Thyroid gland (tissue), 4 donors: ENCODE measurements around the gene SLC25A36.

ENCODE experiments used
- POLR2A ChIP-seq, 2 donors: fragments of 450-650 bp; IDR thresholded peaks; one replicate each; pipeline ENCODE4 v1.6.1; 2017; ENCODE audit warnings: antibody characterized with exemption in 2 of 2, mild to moderate bottlenecking in 2 of 2, moderate library complexity in 1 of 2
- TF ChIP-seq, protein P1 (sequence below), 6 experiments: fragments of 200-600 bp in 3 of 6; fragments of 450-650 bp in 3 of 6; sonication (generic) in 3 of 6; IDR thresholded peaks; one replicate each; pipeline ENCODE4 v1.5.1; 2016 to 2019; ENCODE audit warnings: antibody characterized with exemption in 6 of 6, mild to moderate bottlenecking in 2 of 6, inconsistent platforms in 1 of 6, moderate library complexity in 1 of 6

DNA sequence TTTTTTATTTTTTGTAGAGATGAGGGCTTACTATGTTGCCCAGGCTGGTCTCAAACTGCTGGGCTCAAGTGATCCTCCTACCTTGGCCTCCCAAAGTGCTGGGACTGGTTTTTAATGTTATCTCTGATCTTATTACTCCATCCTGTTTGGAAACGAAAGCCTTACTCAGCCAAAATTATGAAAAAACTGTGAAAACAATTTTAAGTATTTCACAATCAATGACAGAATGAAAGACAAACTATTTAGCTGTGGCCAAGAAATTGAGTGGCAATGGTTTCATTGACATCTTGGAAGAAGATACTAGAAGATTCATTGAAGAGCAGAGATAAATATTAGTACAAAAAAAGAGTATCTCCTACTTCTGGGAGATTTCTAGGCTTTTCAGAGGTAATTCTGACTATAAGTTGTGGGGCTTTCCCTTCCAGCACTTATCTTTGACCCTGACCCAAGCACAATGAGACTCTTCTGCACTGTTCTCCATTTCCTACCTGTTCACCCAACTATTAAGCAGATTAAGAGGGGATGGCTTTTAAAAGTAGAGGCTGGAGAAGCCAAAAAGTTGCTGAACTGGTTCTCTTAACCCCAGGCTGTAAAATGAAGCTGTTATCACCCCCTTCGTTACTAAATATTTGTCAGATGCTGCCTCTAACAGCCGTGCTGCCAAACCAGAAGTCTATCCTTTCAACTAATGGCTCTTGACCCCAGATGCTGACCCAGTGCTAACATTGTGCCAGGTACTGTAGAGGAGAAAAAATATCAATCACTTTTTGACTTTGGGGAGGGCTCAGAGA, 14.2 kb upstream of the SLC25A36 start:
- TF ChIP-seq, protein P1, sequence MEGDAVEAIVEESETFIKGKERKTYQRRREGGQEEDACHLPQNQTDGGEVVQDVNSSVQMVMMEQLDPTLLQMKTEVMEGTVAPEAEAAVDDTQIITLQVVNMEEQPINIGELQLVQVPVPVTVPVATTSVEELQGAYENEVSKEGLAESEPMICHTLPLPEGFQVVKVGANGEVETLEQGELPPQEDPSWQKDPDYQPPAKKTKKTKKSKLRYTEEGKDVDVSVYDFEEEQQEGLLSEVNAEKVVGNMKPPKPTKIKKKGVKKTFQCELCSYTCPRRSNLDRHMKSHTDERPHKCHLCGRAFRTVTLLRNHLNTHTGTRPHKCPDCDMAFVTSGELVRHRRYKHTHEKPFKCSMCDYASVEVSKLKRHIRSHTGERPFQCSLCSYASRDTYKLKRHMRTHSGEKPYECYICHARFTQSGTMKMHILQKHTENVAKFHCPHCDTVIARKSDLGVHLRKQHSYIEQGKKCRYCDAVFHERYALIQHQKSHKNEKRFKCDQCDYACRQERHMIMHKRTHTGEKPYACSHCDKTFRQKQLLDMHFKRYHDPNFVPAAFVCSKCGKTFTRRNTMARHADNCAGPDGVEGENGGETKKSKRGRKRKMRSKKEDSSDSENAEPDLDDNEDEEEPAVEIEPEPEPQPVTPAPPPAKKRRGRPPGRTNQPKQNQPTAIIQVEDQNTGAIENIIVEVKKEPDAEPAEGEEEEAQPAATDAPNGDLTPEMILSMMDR (IDR thresholded peaks at IDR 0.05), result no peak
- no peak for TF ChIP-seq POLR2A (IDR thresholded peaks at IDR 0.05)
